Measurements from ENCODE around the gene FRMD8. TPM values are rescaled to one million over a fixed set of nuclear protein-coding genes. Genes with fewer than 3 reads are reported as not detected.
"Not testable (repeated sequence)": the region's sequence is repeated elsewhere in the genome, so short reads cannot be mapped to it uniquely, and the experiment has no call there.

FRMD8 gene
- total RNA-seq, 1 experiment from 2014 or later: 68.3 TPM

DNA sequence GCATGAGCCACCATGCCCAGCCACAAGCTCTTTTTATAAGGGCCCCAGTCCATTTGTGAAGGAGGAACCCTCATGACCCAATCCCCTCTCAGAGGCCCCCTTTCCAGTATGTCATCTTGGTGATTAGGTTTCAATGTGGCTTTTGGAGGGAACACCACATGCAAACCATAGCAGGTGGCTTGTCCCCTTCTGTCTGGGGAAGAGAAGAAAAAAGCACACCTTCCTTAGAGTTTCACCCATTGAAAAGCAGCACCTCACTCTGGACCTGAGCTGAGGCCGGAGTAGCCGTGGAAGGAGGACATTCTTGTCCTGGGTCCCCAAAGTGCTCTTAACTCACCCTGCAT lies 61.6 kb downstream of the FRMD8 start:
- intact Hi-C loops (cut with micrococcal nuclease): no loop called here

DNA sequence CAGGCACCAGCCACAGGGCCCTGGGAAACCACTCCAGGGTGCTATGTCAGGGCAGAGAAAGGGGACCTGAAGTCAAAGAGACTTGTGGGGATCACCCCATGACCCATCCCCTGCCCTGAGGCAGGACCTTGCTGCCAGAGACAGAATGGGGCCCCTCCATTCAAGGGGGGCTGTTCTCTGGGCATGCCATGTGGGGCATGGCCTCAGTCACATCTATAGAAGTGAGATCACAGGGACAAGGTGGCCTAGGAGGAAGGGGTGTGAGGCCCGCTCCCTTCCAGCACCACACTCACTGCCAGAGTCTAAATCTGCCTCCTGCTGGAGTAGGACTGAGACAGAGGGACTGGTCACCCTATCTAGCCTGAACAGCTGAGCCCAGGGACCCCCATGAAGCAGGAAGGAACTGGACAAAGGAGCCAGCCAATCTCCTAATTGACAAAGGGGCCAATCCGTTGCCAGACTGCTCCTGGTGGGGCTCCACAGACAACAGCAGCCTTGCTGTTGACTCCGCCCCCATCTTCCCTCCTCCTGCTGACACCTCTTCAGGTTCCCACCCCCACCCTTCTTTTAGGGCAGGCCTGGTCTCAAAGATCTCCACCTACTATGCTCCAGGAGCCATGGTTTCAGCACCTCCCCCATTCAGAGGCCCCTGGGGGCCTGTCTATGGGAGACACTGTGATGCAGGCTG lies 62.1 kb downstream of the FRMD8 start:
- DNase-seq (peak; percentile 2), ATAC-seq (no peak)
- intact Hi-C loops (cut with micrococcal nuclease): no loop called here
- CTCF ChIA-PET: no interaction called here
- Histone ChIP-seq H3K27me3 (ENCODE audit: low read length) (no peaks in the 10 kb centered on the region), H3K79me2 (ENCODE audit: low read length) (no peaks in the 10 kb centered on the region), H3K4me3 (ENCODE audit: low read length) (no peak overlapping the region), H3K4me1 (ENCODE audit: insufficient read depth, low read length) (peaks cover 6% of the 10 kb centered on the region; the same call in 1 of the 2 replicates), H3F3A (ENCODE audit: low read length, unreplicated experiment) (peaks cover 3% of the 10 kb centered on the region), H3K4me2 (ENCODE audit: low read length) (no peak overlapping the region), H4K20me1 (ENCODE audit: low read length) (no peaks in the 10 kb centered on the region), H3K9me2 (replicated peaks; ENCODE audit: low read length) (no peaks in the 10 kb centered on the region), H3K9me3 (ENCODE audit: low read length) (no peaks in the 10 kb centered on the region), H3K36me3 (ENCODE audit: low read depth, low read length) (no peaks in the 10 kb centered on the region), H3K27ac (ENCODE audit: low read length) (no peak overlapping the region), H2AFZ (ENCODE audit: low read length) (no peak overlapping the region), H3K9ac (ENCODE audit: low read length) (no peak overlapping the region)
- BruUV-seq (replicated peaks): no TSS peak
- POLR2A ChIA-PET (ENCODE audit: unreplicated experiment): no interaction called here
- TF ChIP-seq, protein P1, sequence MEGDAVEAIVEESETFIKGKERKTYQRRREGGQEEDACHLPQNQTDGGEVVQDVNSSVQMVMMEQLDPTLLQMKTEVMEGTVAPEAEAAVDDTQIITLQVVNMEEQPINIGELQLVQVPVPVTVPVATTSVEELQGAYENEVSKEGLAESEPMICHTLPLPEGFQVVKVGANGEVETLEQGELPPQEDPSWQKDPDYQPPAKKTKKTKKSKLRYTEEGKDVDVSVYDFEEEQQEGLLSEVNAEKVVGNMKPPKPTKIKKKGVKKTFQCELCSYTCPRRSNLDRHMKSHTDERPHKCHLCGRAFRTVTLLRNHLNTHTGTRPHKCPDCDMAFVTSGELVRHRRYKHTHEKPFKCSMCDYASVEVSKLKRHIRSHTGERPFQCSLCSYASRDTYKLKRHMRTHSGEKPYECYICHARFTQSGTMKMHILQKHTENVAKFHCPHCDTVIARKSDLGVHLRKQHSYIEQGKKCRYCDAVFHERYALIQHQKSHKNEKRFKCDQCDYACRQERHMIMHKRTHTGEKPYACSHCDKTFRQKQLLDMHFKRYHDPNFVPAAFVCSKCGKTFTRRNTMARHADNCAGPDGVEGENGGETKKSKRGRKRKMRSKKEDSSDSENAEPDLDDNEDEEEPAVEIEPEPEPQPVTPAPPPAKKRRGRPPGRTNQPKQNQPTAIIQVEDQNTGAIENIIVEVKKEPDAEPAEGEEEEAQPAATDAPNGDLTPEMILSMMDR (conservative IDR thresholded peaks at IDR 0.05; ENCODE audit: low read depth, low read length): no peak
- no peak for TF ChIP-seq EZH2phosphoT487 (IDR thresholded peaks at IDR 0.05; ENCODE audit: borderline replicate concordance, low read length)
- TF ChIP-seq EZH2 (IDR thresholded peaks at IDR 0.05; ENCODE audit: low read length, unreplicated experiment): no peak

More for the DNA sequence above, 61.6 kb downstream of the FRMD8 start:
- Histone ChIP-seq H3K27ac (ENCODE audit: low read length) (no peak overlapping the region), H3K4me2 (ENCODE audit: low read length) (no peak overlapping the region), H3F3A (ENCODE audit: low read length, unreplicated experiment) (peaks cover 3% of the 10 kb centered on the region), H2AFZ (ENCODE audit: low read length) (no peak overlapping the region), H3K9ac (ENCODE audit: low read length) (no peak overlapping the region), H3K36me3 (ENCODE audit: low read depth, low read length) (no peaks in the 10 kb centered on the region), H3K27me3 (ENCODE audit: low read length) (no peaks in the 10 kb centered on the region), H3K4me1 (ENCODE audit: insufficient read depth, low read length) (peaks cover 4% of the 10 kb centered on the region; the same call in 1 of the 2 replicates), H3K9me2 (replicated peaks; ENCODE audit: low read length) (no peaks in the 10 kb centered on the region), H4K20me1 (ENCODE audit: low read length) (no peaks in the 10 kb centered on the region), H3K9me3 (ENCODE audit: low read length) (no peaks in the 10 kb centered on the region), H3K4me3 (ENCODE audit: low read length) (no peak overlapping the region), H3K79me2 (ENCODE audit: low read length) (no peaks in the 10 kb centered on the region)
- ChIA-PET POLR2A (ENCODE audit: unreplicated experiment) (no interaction called here), CTCF (no interaction called here)
- DNase-seq (no peak), ATAC-seq (no peak)
- BruUV-seq (replicated peaks): no TSS peak
- TF ChIP-seq EZH2 (IDR thresholded peaks at IDR 0.05; ENCODE audit: low read length, unreplicated experiment): no peak
- no peak for TF ChIP-seq EZH2phosphoT487 (IDR thresholded peaks at IDR 0.05; ENCODE audit: borderline replicate concordance, low read length)
- TF ChIP-seq, protein P1 (conservative IDR thresholded peaks at IDR 0.05; ENCODE audit: low read depth, low read length): no peak

DNA sequence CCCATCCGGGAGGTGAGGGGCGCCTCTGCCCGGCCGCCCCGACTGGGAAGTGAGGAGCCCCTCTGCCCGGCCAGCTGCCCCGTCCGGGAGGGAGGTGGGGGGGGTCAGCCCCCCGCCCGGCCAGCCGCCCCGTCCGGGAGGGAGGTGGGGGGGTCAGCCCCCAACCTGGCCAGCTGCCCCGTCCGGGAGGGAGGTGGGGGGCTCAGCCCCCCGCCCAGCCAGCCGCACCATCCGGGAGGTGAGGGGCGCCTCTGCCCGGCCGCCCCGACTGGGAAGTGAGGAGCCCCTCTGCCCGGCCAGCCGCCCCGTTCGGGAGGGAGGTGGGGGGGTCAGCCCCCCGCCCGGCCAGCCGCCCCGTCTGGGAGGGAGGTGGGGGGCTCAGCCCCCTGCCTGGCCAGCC lies 64.9 kb downstream of the FRMD8 start:
- CTCF ChIA-PET; H3K27ac ChIP-seq (ENCODE audit: low read length); H3K4me2 ChIP-seq (ENCODE audit: low read length); H3K9me2 ChIP-seq (replicated peaks; ENCODE audit: low read length); H3K4me3 ChIP-seq (ENCODE audit: low read length); H3K9me3 ChIP-seq (ENCODE audit: low read length); intact Hi-C loops (cut with micrococcal nuclease); H3K36me3 ChIP-seq (ENCODE audit: low read depth, low read length); H3F3A ChIP-seq (ENCODE audit: low read length, unreplicated experiment); H3K9ac ChIP-seq (ENCODE audit: low read length); H3K79me2 ChIP-seq (ENCODE audit: low read length); ATAC-seq; H4K20me1 ChIP-seq (ENCODE audit: low read length); POLR2A ChIA-PET (ENCODE audit: unreplicated experiment); BruUV-seq (replicated peaks); H2AFZ ChIP-seq (ENCODE audit: low read length); H3K27me3 ChIP-seq (ENCODE audit: low read length); DNase-seq: not testable (repeated sequence)
- peaks cover 22% of the 10 kb centered on the region for H3K4me1 ChIP-seq (ENCODE audit: insufficient read depth, low read length)

DNA sequence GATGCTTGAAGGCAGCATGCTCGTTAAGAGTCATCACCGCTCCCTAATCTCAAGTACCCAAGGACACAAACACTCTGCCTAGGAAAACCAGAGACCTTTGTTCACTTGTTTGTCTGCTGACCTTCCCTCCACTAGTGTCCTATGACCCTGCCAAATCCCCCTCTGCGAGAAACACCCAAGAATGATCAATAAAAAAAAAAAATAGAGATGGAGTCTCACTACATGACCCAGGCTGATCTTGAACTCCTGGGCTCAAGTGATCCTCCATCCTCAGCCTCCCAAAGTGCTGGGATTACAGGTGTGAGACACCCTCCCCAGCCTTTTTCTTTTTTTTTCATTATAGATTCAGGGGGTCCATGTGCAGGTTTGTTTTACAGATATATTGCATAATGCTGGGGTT lies 65.8 kb downstream of the FRMD8 start:
- DNase-seq; BruUV-seq (replicated peaks); H3F3A ChIP-seq (ENCODE audit: low read length, unreplicated experiment); H3K4me2 ChIP-seq (ENCODE audit: low read length); intact Hi-C loops (cut with micrococcal nuclease); H3K27me3 ChIP-seq (ENCODE audit: low read length); H2AFZ ChIP-seq (ENCODE audit: low read length); H4K20me1 ChIP-seq (ENCODE audit: low read length); ATAC-seq; H3K27ac ChIP-seq (ENCODE audit: low read length); CTCF ChIA-PET; H3K9me3 ChIP-seq (ENCODE audit: low read length); H3K4me3 ChIP-seq (ENCODE audit: low read length); H3K9me2 ChIP-seq (replicated peaks; ENCODE audit: low read length); H3K9ac ChIP-seq (ENCODE audit: low read length); H3K36me3 ChIP-seq (ENCODE audit: low read depth, low read length): not testable (repeated sequence)
- peaks cover 14% of the 10 kb centered on the region for H3K79me2 ChIP-seq (ENCODE audit: low read length)
- peaks cover 25% of the 10 kb centered on the region for H3K4me1 ChIP-seq (ENCODE audit: insufficient read depth, low read length)
- POLR2A ChIA-PET (ENCODE audit: unreplicated experiment): interaction anchor here (1.4 kb wide), 1 partner anchor 47 kb away, joined by 7 read pairs; the partner anchor contains the start of gene MALAT1
